Natural killer cell treated with Interleukin-12 subunit alpha and Interleukin-12 subunit beta and Interleukin-15 and Interleukin-18, amount 100 ng/mL, for 72 hours (primary cell): Measurements from ENCODE around the gene MARK2. TPM values are rescaled to one million over a fixed set of nuclear protein-coding genes. Genes with fewer than 3 reads are reported as not detected.

Experiments
- ATAC-seq, 2 donors: fragments of 150-1000 bp; cut with Tn5 transposase in 1 of 2; sonication (Bioruptor Pico), chemical (Tn5 transposase) in 1 of 2; 2 replicates each; pipeline ENCODE4 v1.10.0; 2021
- DNase-seq: peaks from one replicate; pipeline ENCODE4 v3.0.0; 2022; ENCODE audit warnings: low spot score
- H3K27ac Mint-ChIP-seq, 2 donors: 1 replicate in 1 of 2; 2 replicates in 1 of 2; pipeline ENCODE4 v1.8.0; 2022; ENCODE audit warnings: mixed read lengths in 2 of 2, mild to moderate bottlenecking in 1 of 2, moderate library complexity in 1 of 2
- H3K27me3 Mint-ChIP-seq, 2 donors: 1 replicate in 1 of 2; 2 replicates in 1 of 2; pipeline ENCODE4 v1.8.0; 2022; ENCODE audit warnings: mixed read lengths in 2 of 2
- H3K36me3 Mint-ChIP-seq: one replicate; pipeline ENCODE4 v1.8.0; 2022; ENCODE audit warnings: mixed read lengths
- H3K4me1 Mint-ChIP-seq, 2 donors: 1 replicate in 1 of 2; 2 replicates in 1 of 2; pipeline ENCODE4 v1.8.0; 2022; ENCODE audit warnings: low read depth in 2 of 2, mixed read lengths in 2 of 2, mild to moderate bottlenecking in 1 of 2
- H3K4me3 Mint-ChIP-seq: one replicate; pipeline ENCODE4 v1.8.0; 2022; ENCODE audit warnings: mixed read lengths
- H3K9me3 Mint-ChIP-seq: 2 replicates; pipeline ENCODE4 v1.8.0; 2022; ENCODE audit warnings: mixed read lengths
- total RNA-seq, 2 donors: library from RNA; stranded (reverse); gene quantifications; one replicate each; pipeline ENCODE4 v1.2.3, GENCODE V29; 2022

Gene MARK2
- total RNA-seq, 2 donors from 2014 or later, result 54.9 to 68.5 TPM

- no peak overlapping the region for H3K4me3 Mint-ChIP-seq
- no peaks in the 10 kb centered on the region for H3K27me3 Mint-ChIP-seq
- H3K4me1 Mint-ChIP-seq, result peaks cover 50 to 58% of the 10 kb centered on the region in 2 donors
- DNase-seq (no peak), ATAC-seq (no peak)
- H3K27ac Mint-ChIP-seq, result peak overlapping the region in 1 of 2 donors; percentile 53
- no peaks in the 10 kb centered on the region for H3K9me3 Mint-ChIP-seq
- H3K36me3 Mint-ChIP-seq, result no peaks in the 10 kb centered on the region
Measured at GRCh38 chr11:63884196-63884932, 45.5 kb downstream of the MARK2 start.

GRCh38 chr11:63887386-63887999 is 48.6 kb downstream of the MARK2 start:
- H3K4me1 Mint-ChIP-seq, result peaks cover 61 to 71% of the 10 kb centered on the region in 2 donors
- DNase-seq, result no peak
- peak overlapping the region; percentile 92 for H3K4me3 Mint-ChIP-seq
- H3K27ac Mint-ChIP-seq, result peak overlapping the region; percentile 84 to 97
- H3K27me3 Mint-ChIP-seq, result no peaks in the 10 kb centered on the region
- H3K9me3 Mint-ChIP-seq, result no peaks in the 10 kb centered on the region
- no peak for ATAC-seq
- no peaks in the 10 kb centered on the region for H3K36me3 Mint-ChIP-seq

- Mint-ChIP-seq H3K27me3 (no peaks in the 10 kb centered on the region), H3K4me3 (peak overlapping the region; percentile 92), H3K27ac (peak overlapping the region; percentile 84 to 97), H3K4me1 (peaks cover 64 to 67% of the 10 kb centered on the region in 2 donors), H3K9me3 (no peaks in the 10 kb centered on the region), H3K36me3 (no peaks in the 10 kb centered on the region)
- DNase-seq, result peak; percentile 85
- ATAC-seq, result peak; percentile 90 to 94
Measured at GRCh38 chr11:63888170-63889086, 49.5 kb downstream of the MARK2 start.

DNA sequence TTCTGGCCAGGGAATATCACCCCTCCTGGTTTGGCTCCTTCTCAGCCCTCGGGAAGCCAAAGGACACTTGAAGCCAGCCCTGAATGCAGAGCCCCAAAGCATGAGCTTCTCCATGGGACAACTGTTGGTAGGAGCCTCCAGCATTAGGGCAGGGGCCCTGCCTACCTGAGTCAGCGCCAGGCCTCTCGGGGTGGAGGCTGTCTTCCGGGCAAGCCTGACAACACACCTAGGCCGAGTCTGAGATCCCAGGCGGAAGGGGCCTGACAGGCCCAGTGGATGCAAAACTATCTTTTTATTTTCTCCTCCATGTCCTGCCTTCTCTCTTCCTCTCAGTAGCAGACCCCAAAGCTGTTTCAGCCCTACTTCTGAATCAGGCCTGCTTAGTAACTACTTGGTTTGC is 50.4 kb downstream of the MARK2 start:
- Mint-ChIP-seq H3K9me3 (no peaks in the 10 kb centered on the region), H3K36me3 (no peaks in the 10 kb centered on the region), H3K27me3 (no peaks in the 10 kb centered on the region), H3K4me3 (peak overlapping the region; percentile 92), H3K4me1 (peaks cover 66 to 67% of the 10 kb centered on the region in 2 donors), H3K27ac (peak overlapping the region; percentile 84 to 97)
- DNase-seq, result no peak
- ATAC-seq, result no peak

- peaks cover 63 to 66% of the 10 kb centered on the region in 2 donors for H3K4me1 Mint-ChIP-seq
- H3K4me3 Mint-ChIP-seq, result peak overlapping the region; percentile 52
- peak overlapping the region; percentile 84 to 97 for H3K27ac Mint-ChIP-seq
- ATAC-seq (no peak), DNase-seq (no peak)
- no peaks in the 10 kb centered on the region for H3K27me3 Mint-ChIP-seq
- H3K36me3 Mint-ChIP-seq, result no peaks in the 10 kb centered on the region
- no peaks in the 10 kb centered on the region for H3K9me3 Mint-ChIP-seq
Measured at GRCh38 chr11:63890368-63890767, 51.5 kb downstream of the MARK2 start.

DNA sequence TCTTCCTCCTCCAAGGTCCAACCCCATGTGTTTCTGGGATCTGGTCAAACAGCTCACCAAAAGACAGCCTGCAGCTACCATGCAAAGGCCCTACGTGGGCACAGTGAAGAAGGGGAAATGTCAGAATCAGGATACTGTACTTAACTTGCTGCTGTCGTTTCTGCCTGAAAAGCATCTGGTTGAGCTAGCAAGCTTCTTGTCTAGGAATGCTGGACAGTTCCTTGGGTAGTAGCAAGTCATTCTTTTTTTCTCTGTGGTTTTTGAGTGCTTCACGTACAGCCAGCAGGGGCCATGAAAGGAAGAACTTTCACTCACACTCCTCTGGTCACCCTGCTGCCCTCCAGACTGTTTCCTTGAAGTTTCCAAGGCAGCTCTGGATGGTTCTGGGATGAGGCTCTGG is 53.3 kb downstream of the MARK2 start:
- Mint-ChIP-seq H3K9me3 (no peaks in the 10 kb centered on the region), H3K27me3 (no peaks in the 10 kb centered on the region), H3K27ac (no peak overlapping the region), H3K36me3 (peaks cover 6% of the 10 kb centered on the region), H3K4me1 (peaks cover 60% of the 10 kb centered on the region in 2 donors), H3K4me3 (no peak overlapping the region)
- DNase-seq (no peak), ATAC-seq (no peak)

GRCh38 chr11:63893355-63893754 is 54.4 kb downstream of the MARK2 start:
- no peaks in the 10 kb centered on the region for H3K9me3 Mint-ChIP-seq
- no peak for ATAC-seq
- DNase-seq, result no peak
- H3K27ac Mint-ChIP-seq, result peak overlapping the region in 1 of 2 donors; percentile 35
- H3K4me3 Mint-ChIP-seq, result no peak overlapping the region
- peaks cover 6% of the 10 kb centered on the region for H3K36me3 Mint-ChIP-seq
- no peaks in the 10 kb centered on the region for H3K27me3 Mint-ChIP-seq
- peaks cover 49 to 51% of the 10 kb centered on the region in 2 donors for H3K4me1 Mint-ChIP-seq

GRCh38 chr11:63896071-63896470 is 57.2 kb downstream of the MARK2 start:
- peaks cover 8% of the 10 kb centered on the region for H3K36me3 Mint-ChIP-seq
- H3K4me1 Mint-ChIP-seq, result peaks cover 25 to 29% of the 10 kb centered on the region in 2 donors
- ATAC-seq (no peak), DNase-seq (no peak)
- H3K27me3 Mint-ChIP-seq, result no peaks in the 10 kb centered on the region
- no peaks in the 10 kb centered on the region for H3K9me3 Mint-ChIP-seq
- H3K27ac Mint-ChIP-seq, result peak overlapping the region in 1 of 2 donors; percentile 59
- no peak overlapping the region for H3K4me3 Mint-ChIP-seq

- no peaks in the 10 kb centered on the region for H3K27me3 Mint-ChIP-seq
- H3K4me1 Mint-ChIP-seq, result peaks cover 11 to 15% of the 10 kb centered on the region in 2 donors
- H3K9me3 Mint-ChIP-seq, result no peaks in the 10 kb centered on the region
- peak overlapping the region in 1 of 2 donors; percentile 39 for H3K27ac Mint-ChIP-seq
- DNase-seq (no peak), ATAC-seq (no peak)
- no peak overlapping the region for H3K4me3 Mint-ChIP-seq
- peaks cover 16% of the 10 kb centered on the region for H3K36me3 Mint-ChIP-seq
Measured at GRCh38 chr11:63897459-63898146, 58.7 kb downstream of the MARK2 start.

DNA sequence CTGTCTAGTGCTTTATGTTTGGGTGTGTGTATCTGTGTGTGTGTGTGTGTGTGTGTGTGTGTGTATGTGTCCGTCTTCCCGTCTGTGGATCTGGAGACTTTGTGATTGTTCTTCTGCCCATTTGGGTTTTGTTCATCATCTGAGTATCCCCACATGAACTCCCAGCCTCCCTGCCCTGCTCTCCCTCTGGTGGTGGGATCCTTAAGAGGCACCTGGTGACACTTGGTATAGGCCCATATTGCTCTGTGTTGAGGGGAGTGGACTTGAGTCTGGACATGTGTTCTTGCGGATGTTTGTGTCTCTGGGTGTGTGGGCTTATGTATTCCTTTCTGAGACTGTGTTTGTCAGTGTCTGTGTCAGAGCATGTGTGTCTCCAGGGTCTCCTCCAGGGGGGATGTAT is 62.8 kb downstream of the MARK2 start:
- Mint-ChIP-seq H3K4me3 (no peak overlapping the region), H3K27ac (no peak overlapping the region), H3K27me3 (no peaks in the 10 kb centered on the region), H3K36me3 (peaks cover 16% of the 10 kb centered on the region), H3K4me1 (peaks cover 2 to 5% of the 10 kb centered on the region in 2 donors), H3K9me3 (no peaks in the 10 kb centered on the region)
- ATAC-seq (no peak), DNase-seq (no peak)

DNA sequence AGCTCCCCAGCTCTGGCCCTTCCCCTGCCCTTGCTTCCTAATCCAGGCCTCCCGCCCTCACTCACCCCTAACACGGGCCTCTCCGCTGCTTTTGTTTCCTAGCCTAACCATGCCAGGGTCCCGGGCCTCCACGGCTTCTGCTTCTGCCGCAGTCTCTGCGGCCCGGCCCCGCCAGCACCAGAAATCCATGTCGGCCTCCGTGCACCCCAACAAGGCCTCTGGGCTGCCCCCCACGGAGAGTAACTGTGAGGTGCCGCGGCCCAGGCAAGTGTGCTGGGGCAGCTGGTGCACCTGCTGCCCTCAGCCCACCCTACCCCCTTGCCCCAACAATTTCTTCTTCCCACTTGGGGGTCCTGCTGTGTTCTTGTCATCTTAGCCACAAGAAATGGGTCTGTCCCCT is 65.0 kb downstream of the MARK2 start:
- H3K4me1 Mint-ChIP-seq, result peaks cover 2 to 5% of the 10 kb centered on the region in 2 donors
- no peaks in the 10 kb centered on the region for H3K27me3 Mint-ChIP-seq
- peaks cover 16% of the 10 kb centered on the region for H3K36me3 Mint-ChIP-seq
- ATAC-seq (no peak), DNase-seq (no peak)
- peak overlapping the region in 1 of 2 donors; percentile 25 for H3K27ac Mint-ChIP-seq
- H3K4me3 Mint-ChIP-seq, result no peak overlapping the region
- no peaks in the 10 kb centered on the region for H3K9me3 Mint-ChIP-seq

- Mint-ChIP-seq H3K9me3 (no peaks in the 10 kb centered on the region), H3K27me3 (no peaks in the 10 kb centered on the region), H3K27ac (no peak overlapping the region), H3K36me3 (peaks cover 16% of the 10 kb centered on the region), H3K4me1 (peaks cover 0 to 2% of the 10 kb centered on the region in 2 donors), H3K4me3 (no peak overlapping the region)
- ATAC-seq (no peak), DNase-seq (no peak)
Measured at GRCh38 chr11:63904743-63905142, 65.8 kb downstream of the MARK2 start.

DNA sequence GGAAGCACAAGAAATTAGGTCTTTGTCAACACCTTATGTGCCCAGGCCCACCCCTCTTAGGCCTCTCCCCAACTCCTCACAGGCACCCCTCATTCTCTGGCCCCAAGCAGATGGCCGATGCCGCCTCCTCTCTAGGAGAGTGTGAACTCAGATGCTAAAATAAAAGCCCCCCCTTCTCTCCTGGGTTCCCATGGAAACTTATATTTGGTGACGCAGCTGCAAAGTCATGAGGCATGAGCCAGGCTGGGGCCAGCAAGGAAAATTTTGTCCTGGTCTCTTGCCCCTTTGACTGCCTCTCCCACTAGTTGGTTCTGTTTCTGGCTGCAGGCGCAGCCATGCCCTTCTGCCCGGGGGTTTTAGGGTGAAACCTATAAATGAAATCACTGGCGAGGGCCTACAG is 66.3 kb downstream of the MARK2 start:
- DNase-seq, result no peak
- Mint-ChIP-seq H3K27me3 (no peaks in the 10 kb centered on the region), H3K36me3 (peaks cover 16% of the 10 kb centered on the region), H3K4me1 (peaks cover 0 to 2% of the 10 kb centered on the region in 2 donors), H3K9me3 (no peaks in the 10 kb centered on the region), H3K4me3 (no peak overlapping the region), H3K27ac (no peak overlapping the region)
- ATAC-seq, result no peak
